ENCODE measurements around the gene RPS6KA1. TPM values are rescaled to one million over a fixed set of nuclear protein-coding genes. Genes with fewer than 3 reads are reported as not detected.

The RPS6KA1 gene
- total RNA-seq, 1 experiment from 2014 or later = 65.5 TPM

- TF ChIP-seq PREB (CRISPR knock-in tag; IDR thresholded peaks at IDR 0.05; ENCODE audit: borderline replicate concordance) (no peak), ZNF425 (CRISPR knock-in tag; conservative IDR thresholded peaks at IDR 0.05) (no peak), ATF2 (CRISPR knock-in tag; IDR thresholded peaks at IDR 0.05; ENCODE audit: borderline replicate concordance, low read depth) (no peak), TP53 (CRISPR knock-in tag; IDR thresholded peaks at IDR 0.05) (no peak), E2F4 (CRISPR knock-in tag; IDR thresholded peaks at IDR 0.05; ENCODE audit: borderline replicate concordance, low read depth) (no peak), GRHL2 (CRISPR knock-in tag; IDR thresholded peaks at IDR 0.05; ENCODE audit: insufficient replicate concordance, severe bottlenecking) (no peak)
Observed at GRCh38 chr1:26554781-26555180, 25.2 kb downstream of the RPS6KA1 start (continued).

GRCh38 chr1:26555550-26555981 is 26.0 kb downstream of the RPS6KA1 start:
- H3K4me1 Mint-ChIP-seq = no peaks in the 10 kb centered on the region
- POLR2A ChIA-PET = interaction anchor here (0.6 kb wide), 1 partner anchor 937 kb away, joined by 3 read pairs; no protein-coding TSS in a partner anchor
- peaks cover 26% of the 10 kb centered on the region; the same call in 1 of the 2 replicates for H3K36me3 Mint-ChIP-seq
- no peaks in the 10 kb centered on the region for H3K27me3 Mint-ChIP-seq (ENCODE audit: low read depth)
- H3K27ac Mint-ChIP-seq = no peak overlapping the region
- H3K4me3 Mint-ChIP-seq = no peak overlapping the region
- CTCF ChIA-PET = interaction anchor here (1.1 kb wide), 1 partner anchor 56 kb away, joined by 3 read pairs; no protein-coding TSS in a partner anchor
- DNase-seq (ENCODE audit: low spot score) = no peak
- TF ChIP-seq SMAD3 (CRISPR knock-in tag; IDR thresholded peaks at IDR 0.05; ENCODE audit: borderline replicate concordance) (no peak), PREB (CRISPR knock-in tag; IDR thresholded peaks at IDR 0.05; ENCODE audit: borderline replicate concordance) (no peak)
- no peak for ATAC-seq
- no peaks in the 10 kb centered on the region for H3K9me3 Mint-ChIP-seq

GRCh38 chr1:26556111-26556510 is 26.6 kb downstream of the RPS6KA1 start:
- H3K27ac Mint-ChIP-seq = no peak overlapping the region
- CTCF ChIA-PET = interaction anchor here (1.1 kb wide), 1 partner anchor 56 kb away, joined by 3 read pairs; no protein-coding TSS in a partner anchor

More at GRCh38 chr1:26556111-26556510, 26.6 kb downstream of the RPS6KA1 start:
- no peaks in the 10 kb centered on the region for H3K4me1 Mint-ChIP-seq
- no peak for DNase-seq (ENCODE audit: low spot score)
- H3K4me3 Mint-ChIP-seq = no peak overlapping the region
- POLR2A ChIA-PET = no interaction called here
- TF ChIP-seq IRF1 (CRISPR knock-in tag; IDR thresholded peaks at IDR 0.05) (no peak), CBFB (CRISPR knock-in tag; IDR thresholded peaks at IDR 0.05; ENCODE audit: low read depth) (no peak), MAX (CRISPR knock-in tag; IDR thresholded peaks at IDR 0.05) (no peak), CTCF (IDR thresholded peaks at IDR 0.05) (no peak), ELF4 (CRISPR knock-in tag; IDR thresholded peaks at IDR 0.05; ENCODE audit: low read depth) (no peak), FOXJ3 (CRISPR knock-in tag; IDR thresholded peaks at IDR 0.05; ENCODE audit: borderline replicate concordance) (no peak), NFYB (CRISPR knock-in tag; conservative IDR thresholded peaks at IDR 0.05; ENCODE audit: low read depth) (no peak), NR1H2 (CRISPR knock-in tag; IDR thresholded peaks at IDR 0.05) (no peak)
- no peaks in the 10 kb centered on the region for H3K9me3 Mint-ChIP-seq
- no peak for ATAC-seq
- H3K36me3 Mint-ChIP-seq = peaks cover 31% of the 10 kb centered on the region
- no peaks in the 10 kb centered on the region for H3K27me3 Mint-ChIP-seq (ENCODE audit: low read depth)

Data from WTC11 (cell line).